Measurements from ENCODE around the gene YES1. TPM values are rescaled to one million over a fixed set of nuclear protein-coding genes. Genes with fewer than 3 reads are reported as not detected.

The YES1 gene
- total and polyA plus RNA-seq, 2 of the 13 experiments (the other 11 are each of a cell fraction or from before 2014, with no cell fraction given): 17.2 to 70.8 TPM

DNA sequence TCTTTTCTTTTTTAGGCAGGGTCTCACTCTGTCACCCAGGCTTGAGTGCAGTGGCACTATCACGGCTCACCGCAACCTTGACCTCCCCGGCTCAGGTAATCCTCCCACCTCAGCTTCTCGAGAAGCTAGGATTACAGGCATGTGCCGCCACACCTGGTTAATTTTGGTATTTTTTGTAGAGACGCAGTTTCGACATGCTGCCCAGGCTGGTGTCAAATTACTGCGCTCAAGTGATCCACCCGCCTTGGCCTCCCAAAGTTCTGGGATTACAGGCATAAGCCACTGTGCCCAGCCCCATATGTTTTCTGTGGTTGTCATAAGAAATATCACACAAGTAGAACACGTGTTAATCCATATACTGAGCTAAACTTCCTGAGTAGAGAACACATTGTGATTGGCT, 114.2 kb downstream of the YES1 start:
- Histone ChIP-seq H3K4me2 (ENCODE audit: low read depth, low read length) (no peak overlapping the region), H3K27ac (ENCODE audit: extremely low read length, insufficient read depth, low read length) (no peak overlapping the region), H2AFZ (ENCODE audit: low read length) (no peak overlapping the region), H3K4me1 (ENCODE audit: insufficient read depth, low read length) (peaks cover 9% of the 10 kb centered on the region), H3K79me2 (ENCODE audit: insufficient read depth, low read length) (no peaks in the 10 kb centered on the region), H3K4me3 (replicated peaks in 1 of 3; ENCODE audit: insufficient read depth in 1 of 3, low read depth in 2 of 3, low read length in 3 of 3) (no peak overlapping the region), H3K9me3 (ENCODE audit: low read length) (no peaks in the 10 kb centered on the region), H4K20me1 (ENCODE audit: insufficient read depth, low read length) (no peaks in the 10 kb centered on the region), H3K9ac (ENCODE audit: insufficient read depth, low read depth, low read length) (no peak overlapping the region), H3K27me3 (ENCODE audit: control insufficient read depth in 1 of 2, insufficient read depth in 2 of 2, low read length in 2 of 2) (no peaks in the 10 kb centered on the region), H3K36me3 (replicated peaks in 1 of 2; ENCODE audit: control insufficient read depth in 1 of 2, insufficient read depth in 2 of 2, low read length in 2 of 2) (peaks cover 9 to 42% of the 10 kb centered on the region in 2 experiments; a peak in 4 of 5 replicates)
- TF ChIP-seq ZNF782 (CRISPR knock-in tag; IDR thresholded peaks at IDR 0.05; ENCODE audit: borderline replicate concordance): no peak
- TF ChIP-seq FIP1L1 (IDR thresholded peaks at IDR 0.05; ENCODE audit: borderline replicate concordance, insufficient read depth, low read depth, low read length): no peak
- TF ChIP-seq MIXL1 (CRISPR knock-in tag; IDR thresholded peaks at IDR 0.05): no peak
- TF ChIP-seq SIN3A (IDR thresholded peaks at IDR 0.05; ENCODE audit: borderline replicate concordance, low read depth, low read length): no peak
- TF ChIP-seq ZNF331 (CRISPR knock-in tag; IDR thresholded peaks at IDR 0.05): no peak
- TF ChIP-seq ZNF34 (CRISPR knock-in tag; IDR thresholded peaks at IDR 0.05; ENCODE audit: borderline replicate concordance): no peak
- no peak for TF ChIP-seq HNRNPH1 (optimal IDR thresholded peaks at IDR 0.05; ENCODE audit: low read depth, low read length)
- no peak for TF ChIP-seq CENPBD1 (CRISPR knock-in tag; IDR thresholded peaks at IDR 0.05; ENCODE audit: borderline replicate concordance, low read depth)
- TF ChIP-seq ZNF577 (CRISPR knock-in tag; IDR thresholded peaks at IDR 0.05; ENCODE audit: borderline replicate concordance, low read depth): no peak
- no peak for TF ChIP-seq ATF5 (CRISPR knock-in tag; IDR thresholded peaks at IDR 0.05; ENCODE audit: low read depth)
- no peak for TF ChIP-seq ZNF276 (CRISPR knock-in tag; IDR thresholded peaks at IDR 0.05; ENCODE audit: low read depth)
- TF ChIP-seq BCL6 (CRISPR knock-in tag; IDR thresholded peaks at IDR 0.05): no peak
- TF ChIP-seq, protein P1, sequence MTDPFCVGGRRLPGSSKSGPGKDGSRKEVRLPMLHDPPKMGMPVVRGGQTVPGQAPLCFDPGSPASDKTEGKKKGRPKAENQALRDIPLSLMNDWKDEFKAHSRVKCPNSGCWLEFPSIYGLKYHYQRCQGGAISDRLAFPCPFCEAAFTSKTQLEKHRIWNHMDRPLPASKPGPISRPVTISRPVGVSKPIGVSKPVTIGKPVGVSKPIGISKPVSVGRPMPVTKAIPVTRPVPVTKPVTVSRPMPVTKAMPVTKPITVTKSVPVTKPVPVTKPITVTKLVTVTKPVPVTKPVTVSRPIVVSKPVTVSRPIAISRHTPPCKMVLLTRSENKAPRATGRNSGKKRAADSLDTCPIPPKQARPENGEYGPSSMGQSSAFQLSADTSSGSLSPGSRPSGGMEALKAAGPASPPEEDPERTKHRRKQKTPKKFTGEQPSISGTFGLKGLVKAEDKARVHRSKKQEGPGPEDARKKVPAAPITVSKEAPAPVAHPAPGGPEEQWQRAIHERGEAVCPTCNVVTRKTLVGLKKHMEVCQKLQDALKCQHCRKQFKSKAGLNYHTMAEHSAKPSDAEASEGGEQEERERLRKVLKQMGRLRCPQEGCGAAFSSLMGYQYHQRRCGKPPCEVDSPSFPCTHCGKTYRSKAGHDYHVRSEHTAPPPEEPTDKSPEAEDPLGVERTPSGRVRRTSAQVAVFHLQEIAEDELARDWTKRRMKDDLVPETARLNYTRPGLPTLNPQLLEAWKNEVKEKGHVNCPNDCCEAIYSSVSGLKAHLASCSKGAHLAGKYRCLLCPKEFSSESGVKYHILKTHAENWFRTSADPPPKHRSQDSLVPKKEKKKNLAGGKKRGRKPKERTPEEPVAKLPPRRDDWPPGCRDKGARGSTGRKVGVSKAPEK (CRISPR knock-in tag; IDR thresholded peaks at IDR 0.05; ENCODE audit: borderline replicate concordance): no peak
- BruUV-seq (replicated peaks): no TSS peak
- FAIRE-seq (no peak), DNase-seq (ENCODE audit: low spot score) (no peak), ATAC-seq (no peak)
- ChIA-PET CTCF (ENCODE audit: low intra/inter-chr PET ratio, low total read pairs) (no interaction called here), POLR2A (no interaction called here)
- in situ Hi-C loops (cut with HindIII; ENCODE audit: extremely low pct_ligation_motif_present, low pct_unique_long_range_greater_than_20kb) (no loop called here), intact Hi-C loops (cut with micrococcal nuclease; ENCODE audit: unreplicated experiment) (no loop called here)
- WGBS (ENCODE audit: low lambda C conversion rate): 95% methylated on average over 10 of the region's 10 CpGs

Measured in HepG2 (cell line).